H1 (cell line): ENCODE results near the gene CXCR4. TPM values are rescaled to one million over a fixed set of nuclear protein-coding genes. Genes with fewer than 3 reads are reported as not detected.
A peak's percentile ranks its signal among the peaks of the same experiment; 100 is the strongest.

Experiments used
- CTCF ChIA-PET: fragments of 300-600 bp; sonication (Branson Sonifier 250); formaldehyde crosslinking; loops from one replicate; lab custom pipeline; 2021; ENCODE audit not compliant: partially characterized antibody; lab: Charles Lee
- POLR2A ChIA-PET: fragments of 300-600 bp; sonication (Branson Sonifier 250); formaldehyde crosslinking; loops from one replicate; lab custom pipeline; 2021; ENCODE audit warnings: inconsistent platforms; ENCODE audit not compliant: partially characterized antibody; lab: Charles Lee
- DNase-seq, 2 experiments: peaks; one replicate each; pipeline versions ENCODE4 v3.0.0 to v3.0.0-alpha.2; 2010 to 2022; ENCODE audit warnings: low spot score in 2 of 2, low read depth in 1 of 2, mixed read lengths in 1 of 2
- FAIRE-seq: peaks from 2 replicates; lab custom pipeline; 2011; peaks lifted over from hg19 to GRCh38; lab: Jason Lieb, UNC
- H2AFZ ChIP-seq: 2 replicates; pipeline ENCODE4 v1.8.1; 2012; ENCODE audit warnings: low read length, inconsistent platforms
- H2AK5ac ChIP-seq: 2 replicates; pipeline ENCODE4 v1.6.1; 2013; ENCODE audit warnings: low read depth, low read length
- H2BK120ac ChIP-seq: replicated peaks from 2 replicates; pipeline ENCODE3; 2013; ENCODE audit warnings: low read depth, low read length, inconsistent platforms
- H2BK12ac ChIP-seq: 2 replicates; pipeline ENCODE4 v1.6.1; 2013; ENCODE audit warnings: low read depth, low read length
- H2BK15ac ChIP-seq: 2 replicates; pipeline ENCODE4 v1.6.1; 2013; ENCODE audit warnings: low read length
- H2BK20ac ChIP-seq: 2 replicates; pipeline ENCODE4 v1.6.1; 2013; ENCODE audit warnings: low read length
- H2BK5ac ChIP-seq: 2 replicates; pipeline ENCODE4 v1.6.1; 2013; ENCODE audit warnings: low read depth, low read length
- H3K14ac ChIP-seq: 2 replicates; pipeline ENCODE4 v1.6.1; 2013; ENCODE audit warnings: inconsistent platforms; ENCODE audit not compliant: insufficient read length
- H3K18ac ChIP-seq: 2 replicates; pipeline ENCODE4 v1.6.1; 2013; ENCODE audit warnings: low read length; ENCODE audit errors: extremely low read depth
- H3K23ac ChIP-seq: 2 replicates; pipeline ENCODE4 v1.6.1; 2013; ENCODE audit warnings: inconsistent platforms; ENCODE audit not compliant: insufficient read length
- H3K23me2 ChIP-seq: 2 replicates; pipeline ENCODE4 v1.6.1; 2013; ENCODE audit warnings: low read depth, low read length
- H3K27ac ChIP-seq: 2 replicates; pipeline ENCODE4 v1.6.1; 2011; ENCODE audit warnings: low read depth, low read length, inconsistent platforms
- H3K27me3 ChIP-seq, 4 experiments: replicated peaks in 1 of 4; 1 replicate in 1 of 4; 2 replicates in 3 of 4; pipeline versions ENCODE4 v1.6.1 to v1.8.1; 2011 to 2013; ENCODE audit warnings: low read length in 3 of 4, mild to moderate bottlenecking in 3 of 4, inconsistent platforms in 2 of 4, mixed read lengths in 2 of 4, moderate library complexity in 1 of 4; ENCODE audit not compliant: control insufficient read depth in 3 of 4, insufficient read depth in 3 of 4; ENCODE audit errors: extremely low read depth in 1 of 4
- H3K36me3 ChIP-seq, 4 experiments: 2 replicates each; pipeline versions ENCODE4 v1.6.1 to v1.8.1; 2011 to 2013; ENCODE audit warnings: mild to moderate bottlenecking in 4 of 4, low read length in 3 of 4, moderate library complexity in 2 of 4, control low read depth in 1 of 4, inconsistent platforms in 1 of 4; ENCODE audit not compliant: insufficient read depth in 4 of 4, control insufficient read depth in 2 of 4
- H3K4ac ChIP-seq: replicated peaks from 2 replicates; pipeline ENCODE3; 2013; ENCODE audit warnings: low read length, low read depth, mixed read lengths, inconsistent platforms; ENCODE audit not compliant: insufficient read length
- H3K4me1 ChIP-seq, 4 experiments: replicated peaks in 1 of 4; 1 replicate in 1 of 4; 2 replicates in 3 of 4; pipeline versions ENCODE4 v1.6.1 to v1.8.1; 2011 to 2013; ENCODE audit warnings: low read length in 3 of 4, inconsistent platforms in 2 of 4, mixed read lengths in 1 of 4; ENCODE audit not compliant: insufficient read depth in 4 of 4, control insufficient read depth in 3 of 4
- H3K4me2 ChIP-seq, 2 experiments: 2 replicates each; pipeline versions ENCODE4 v1.6.1 to v1.8.1; 2011 to 2013; ENCODE audit warnings: low read depth in 2 of 2, low read length in 2 of 2, control low read depth in 1 of 2, inconsistent platforms in 1 of 2, mild to moderate bottlenecking in 1 of 2; ENCODE audit not compliant: insufficient read depth in 1 of 2
- H3K4me3 ChIP-seq, 4 experiments: fragments of 200-600, 300-600 bp in 1 of 4; sonication (generic), shearing (Covaris generic), sonication (Bioruptor Twin) in 1 of 4; 2 replicates each; pipeline versions ENCODE4 v1.5.1 to v1.8.1; 2011 to 2016; ENCODE audit warnings: low read length in 4 of 4, low read depth in 3 of 4, control low read depth in 2 of 4, inconsistent platforms in 2 of 4, mild to moderate bottlenecking in 2 of 4, mixed read lengths in 1 of 4, moderate library complexity in 1 of 4; ENCODE audit not compliant: insufficient read depth in 2 of 4; ENCODE audit errors: extremely low read depth in 1 of 4
- H3K56ac ChIP-seq: replicated peaks from 2 replicates; pipeline ENCODE3; 2013; ENCODE audit warnings: low read depth, mild to moderate bottlenecking, mixed read lengths, low read length, inconsistent platforms; ENCODE audit not compliant: insufficient read length
- H3K79me1 ChIP-seq: 2 replicates; pipeline ENCODE4 v1.6.1; 2013; ENCODE audit warnings: low read depth, low read length, control low read depth
- H3K79me2 ChIP-seq, 2 experiments: 2 replicates each; pipeline versions ENCODE4 v1.6.1 to v1.8.1; 2012 to 2013; ENCODE audit warnings: low read length in 2 of 2, mild to moderate bottlenecking in 2 of 2, inconsistent platforms in 1 of 2; ENCODE audit not compliant: insufficient read depth in 2 of 2, control insufficient read depth in 1 of 2
- H3K9ac ChIP-seq, 4 experiments: replicated peaks in 1 of 4; 1 replicate in 1 of 4; 2 replicates in 3 of 4; pipeline versions ENCODE4 v1.6.1 to v1.8.1; 2011 to 2013; ENCODE audit warnings: low read depth in 3 of 4, low read length in 3 of 4, control low read depth in 2 of 4, mild to moderate bottlenecking in 2 of 4, moderate library complexity in 2 of 4, inconsistent platforms in 1 of 4; ENCODE audit errors: extremely low read depth in 1 of 4
- H3K9me3 ChIP-seq, 2 experiments: 2 replicates each; pipeline versions ENCODE4 v1.6.1 to v1.8.1; 2012 to 2013; ENCODE audit warnings: mild to moderate bottlenecking in 2 of 2, moderate library complexity in 2 of 2, control low read depth in 1 of 2, inconsistent platforms in 1 of 2, low read depth in 1 of 2, low read length in 1 of 2, mixed read lengths in 1 of 2; ENCODE audit not compliant: insufficient read depth in 2 of 2
- H4K20me1 ChIP-seq, 2 experiments: replicated peaks in 1 of 2; 2 replicates each; pipeline versions ENCODE3 to v1.8.1; 2011 to 2013; ENCODE audit warnings: inconsistent platforms in 2 of 2, low read length in 2 of 2, mild to moderate bottlenecking in 1 of 2; ENCODE audit not compliant: insufficient read depth in 2 of 2, control insufficient read depth in 1 of 2
- H4K5ac ChIP-seq: 2 replicates; pipeline ENCODE4 v1.6.1; 2013; ENCODE audit warnings: low read length, low read depth, mixed read lengths, inconsistent platforms; ENCODE audit not compliant: insufficient read length
- H4K8ac ChIP-seq: 2 replicates; pipeline ENCODE4 v1.8.0; 2013; ENCODE audit warnings: mild to moderate bottlenecking, moderate library complexity, low read length, inconsistent platforms; ENCODE audit not compliant: insufficient read depth; ENCODE audit errors: extremely low read depth
- H4K91ac ChIP-seq: replicated peaks from 2 replicates; pipeline ENCODE3; 2013; ENCODE audit warnings: low read length, mixed read lengths, inconsistent platforms; ENCODE audit not compliant: insufficient read length
- ASH2L ChIP-seq: fragments of 200-600, 300-600 bp; sonication (generic); IDR thresholded peaks from one replicate; pipeline ENCODE4 v1.7.1; 2017; ENCODE audit warnings: low read length
- BACH1 ChIP-seq: IDR thresholded peaks from 2 replicates; pipeline ENCODE4 v1.6.1; 2012; ENCODE audit warnings: low read length, improper control_type of control experiment
- BCL11A ChIP-seq, 2 experiments: IDR thresholded peaks; one replicate each; pipeline ENCODE4 v1.6.1; 2011; ENCODE audit warnings: low read depth in 2 of 2, low read length in 2 of 2, mild to moderate bottlenecking in 2 of 2
- CREB1 ChIP-seq: IDR thresholded peaks from 2 replicates; pipeline ENCODE4 v1.6.1; 2012; ENCODE audit warnings: inconsistent platforms
- EZH2 ChIP-seq: fragments of 200-600 bp; sonication (generic); IDR thresholded peaks from 2 replicates; pipeline ENCODE4 v1.7.1; 2012; ENCODE audit warnings: low read depth, mild to moderate bottlenecking, moderate library complexity, low read length, inconsistent platforms; ENCODE audit not compliant: severe bottlenecking
- KDM4A ChIP-seq: IDR thresholded peaks from one replicate; pipeline ENCODE4 v1.7.1; 2012; ENCODE audit warnings: low read depth, mild to moderate bottlenecking, moderate library complexity, low read length, inconsistent platforms; ENCODE audit not compliant: severe bottlenecking
- PHF8 ChIP-seq: fragments of 200-600 bp; sonication (generic); conservative IDR thresholded peaks from 2 replicates; pipeline ENCODE4 v1.7.1; 2012; ENCODE audit warnings: low read depth, mild to moderate bottlenecking, inconsistent platforms, low read length, moderate library complexity
- TAF1 ChIP-seq: IDR thresholded peaks from 2 replicates; pipeline ENCODE4 v1.6.1; 2011; ENCODE audit warnings: mild to moderate bottlenecking, low read depth, low read length
- TCF12 ChIP-seq: IDR thresholded peaks from 2 replicates; pipeline ENCODE4 v1.6.1; 2011; ENCODE audit warnings: low read depth, mild to moderate bottlenecking, low read length
- YY1 ChIP-seq: IDR thresholded peaks from 2 replicates; pipeline ENCODE4 v1.6.1; 2011; ENCODE audit warnings: low read depth, mild to moderate bottlenecking, low read length
- WGBS, 2 experiments: shearing (Covaris generic) in 1 of 2; methylation state at CpG; one replicate each; pipeline versions ENCODE4 v1.1.6 to v1.1.7; 2013 to 2015; ENCODE audit warnings: low lambda C conversion rate in 2 of 2, mixed read lengths in 2 of 2, inconsistent platforms in 1 of 2, low coverage in 1 of 2, missing lambda C conversion rate in 1 of 2; ENCODE audit not compliant: insufficient replicate concordance in 2 of 2, insufficient coverage in 1 of 2, insufficient read length in 1 of 2; ENCODE audit errors: extremely low coverage in 1 of 2, missing lambda C conversion rate in 1 of 2; 5-methylcytosine and 5-hydroxymethylcytosine counted together
- polyA plus RNA-seq, 7 experiments: library from polyadenylated mRNA; depleted of rRNA in 3 of 7; stranded (reverse) in 5 of 7; unstranded in 2 of 7; fragments of >200 nt in 5 of 7; fragments of 200-250 nt in 2 of 7; gene quantifications; 1 replicate in 5 of 7; 2 replicates in 1 of 7; 4 replicates in 1 of 7; pipeline versions ENCODE4 v1.2.1 to v1.2.3, GENCODE V29; 2011 to 2013; ENCODE audit warnings: missing spikeins in 2 of 7, mixed read lengths in 2 of 7
- total RNA-seq: library from RNA; stranded (reverse); fragmentation: NEBNext Ultra II Directional; extraction: Animal tissue kit (Norgen Biotek cat#: 25700); gene quantifications from 2 replicates; pipeline ENCODE4 v1.2.1, GENCODE V29; 2021

CXCR4 gene
- total and polyA plus RNA-seq, 2 of the 8 experiments (the other 6 are each of a cell fraction or from before 2014, with no cell fraction given) = 1.8 to 2.8 TPM

DNA sequence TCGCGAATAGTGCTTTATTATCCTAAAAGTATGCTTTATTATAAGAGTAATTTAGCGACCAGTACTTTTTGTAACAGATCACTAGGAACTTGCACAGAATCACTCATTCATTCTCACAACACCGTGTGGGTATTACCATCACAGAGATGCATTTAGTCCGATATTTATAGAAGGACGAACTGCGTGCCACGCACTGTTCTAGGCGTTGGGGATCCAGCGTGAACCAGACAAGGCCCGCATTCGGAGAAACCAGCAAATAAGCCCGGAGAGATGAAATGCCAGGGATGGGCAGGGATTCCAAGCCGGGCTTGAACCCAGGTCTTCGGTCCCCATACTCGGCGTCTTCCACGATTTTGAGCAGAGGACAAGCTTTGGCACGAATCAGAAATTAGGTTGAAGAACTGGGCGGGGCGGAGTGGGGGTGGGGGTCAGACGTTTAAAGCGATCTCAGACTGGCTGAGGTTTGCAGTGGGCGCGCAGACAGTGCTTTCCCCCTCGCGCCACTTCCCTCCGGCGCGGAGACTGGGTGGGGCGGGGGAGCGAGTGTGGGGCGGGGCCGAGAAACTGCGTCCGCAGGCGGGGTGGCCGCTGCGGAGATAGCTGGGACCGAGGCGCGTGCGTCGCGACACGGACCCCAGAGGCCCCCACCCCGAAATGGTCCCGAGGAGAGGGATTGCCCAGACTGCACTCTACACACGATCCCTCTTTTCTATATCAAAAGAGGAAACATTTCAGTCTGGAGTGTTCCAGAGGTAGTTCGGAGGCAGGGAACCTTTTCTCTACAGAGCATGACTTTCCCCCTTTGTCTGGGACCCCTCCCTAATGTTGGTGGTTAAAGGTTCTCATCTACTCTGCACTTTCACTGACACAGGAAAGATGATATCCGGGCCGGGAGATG, 1.1 kb upstream of the CXCR4 start:
- Histone ChIP-seq H2AFZ (peak overlapping the region; percentile 98), H2BK5ac (no peak overlapping the region), H3K4ac (no peak overlapping the region), H4K91ac (no peak overlapping the region), H3K4me3 (peak overlapping the region; percentile 57 to 78 (median 68)), H3K36me3 (0 out of 8 replicates have a peak, but pooled peaks cover 0 to 2% (median 0%) of the 10 kb centered on the region in 4 experiments), H2AK5ac (no peak overlapping the region), H2BK15ac (no peak overlapping the region), H3K4me2 (peak overlapping the region; percentile 94 to 97), H2BK12ac (no peak overlapping the region), H3K27ac (no peak overlapping the region), H2BK120ac (no peak overlapping the region), H3K27me3 (peaks cover 10 to 51% (median 43%) of the 10 kb centered on the region in 4 experiments), H4K20me1 (peaks cover 0 to 5% of the 10 kb centered on the region in 2 experiments), H3K79me1 (no peaks in the 10 kb centered on the region), H3K9me3 (no peaks in the 10 kb centered on the region), H3K9ac (peak overlapping the region in 1 of 4 experiments; percentile 53; a peak in 3 of 7 replicates), H3K23me2 (peaks cover 23% of the 10 kb centered on the region), H3K18ac (no peak overlapping the region; the same call in 1 of the 2 replicates), H4K8ac (no peak overlapping the region), H3K23ac (no peak overlapping the region), H2BK20ac (no peak overlapping the region), H4K5ac (no peak overlapping the region), H3K14ac (no peak overlapping the region), H3K79me2 (no peaks in the 10 kb centered on the region), H3K56ac (no peak overlapping the region), H3K4me1 (peaks cover 0 to 5% (median under 1%) of the 10 kb centered on the region in 4 experiments; a peak in 4 of 7 replicates)
- DNase-seq = peak in 1 of 2 experiments; percentile 64
- no peak for FAIRE-seq
- ChIA-PET POLR2A (interaction anchor here (0.6 to 1.6 kb wide), 2 partner anchors 40 to 108 kb away, joined by 3 read pairs; no protein-coding TSS in a partner anchor), CTCF (interaction anchor here (0.6 to 1.4 kb wide), 5 partner anchors 10 to 224 kb away, joined by 3 to 6 read pairs (median 3); no protein-coding TSS in a partner anchor)
- no peak for TF ChIP-seq CREB1
- peak; percentile 63 for TF ChIP-seq ASH2L
- no peak for TF ChIP-seq BACH1
- peak; percentile 26 for TF ChIP-seq EZH2
- TF ChIP-seq KDM4A = peak; percentile 45
- TF ChIP-seq PHF8 = no peak
- no peak for TF ChIP-seq BCL11A (IDR thresholded peaks at IDR 0.05; ENCODE audit: low read depth in 2 of 2, low read length in 2 of 2)
- TF ChIP-seq TCF12 = no peak
- TF ChIP-seq TAF1 = no peak
- TF ChIP-seq YY1 = no peak
- WGBS, 2 experiments = 2% methylated on average over 40 of the region's 52 CpGs; no CpG with 5 or more reads in 1 of the 2 experiments
